Activated CD8-positive, alpha-beta memory T cell treated with anti-CD3 and anti-CD28 coated beads, Interleukin-2, amount 50 U/mL, for 4 hours (primary cell): ENCODE data around the gene TRIM9.

Experiments
- DNase-seq: peaks from one replicate; pipeline ENCODE4 v3.0.0-alpha.2; 2020

The TRIM9 gene

GRCh38 chr14:51093371-51094281 lies 1.3 kb downstream of the TRIM9 start:
- peak; percentile 56 for DNase-seq

DNA sequence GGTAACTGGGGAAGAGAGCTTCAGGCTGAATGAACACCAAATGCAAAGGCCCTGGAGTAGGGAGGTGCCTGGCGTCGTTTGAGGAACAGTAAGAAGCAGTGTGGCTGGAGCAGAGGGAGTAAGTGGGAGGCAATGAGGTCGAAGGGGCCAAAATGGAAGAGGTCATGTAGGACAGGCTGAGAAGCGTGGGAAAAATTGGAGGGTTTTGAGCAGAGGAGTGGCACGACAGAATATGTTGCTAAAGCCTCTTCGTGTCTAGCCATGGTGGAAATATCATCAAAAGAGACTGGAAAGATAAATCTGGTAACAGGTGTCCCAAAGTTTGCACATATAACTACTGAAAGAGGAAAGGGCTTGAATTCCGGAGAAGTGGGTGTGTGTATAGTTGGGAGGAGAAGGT lies 1.9 kb downstream of the TRIM9 start:
- DNase-seq: no peak

DNA sequence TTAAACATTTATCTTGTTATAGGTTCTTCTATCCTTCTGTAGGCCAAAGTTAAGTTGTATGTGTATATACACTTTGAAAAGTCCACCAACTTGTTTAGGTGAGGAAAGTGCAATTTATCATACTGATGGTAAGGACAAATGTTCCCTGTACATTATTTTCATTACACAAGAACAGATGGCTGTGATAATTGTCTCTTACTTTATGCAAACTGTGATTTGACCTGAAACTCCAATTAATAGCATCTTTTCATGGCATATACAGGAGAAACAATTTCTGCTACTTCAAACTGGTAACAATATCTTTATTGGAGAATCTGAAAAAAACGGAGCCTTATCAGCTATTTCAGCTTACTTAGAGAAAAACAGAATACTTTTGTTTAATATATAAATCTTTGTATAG lies 5.6 kb downstream of the TRIM9 start:
- DNase-seq: no peak

DNA sequence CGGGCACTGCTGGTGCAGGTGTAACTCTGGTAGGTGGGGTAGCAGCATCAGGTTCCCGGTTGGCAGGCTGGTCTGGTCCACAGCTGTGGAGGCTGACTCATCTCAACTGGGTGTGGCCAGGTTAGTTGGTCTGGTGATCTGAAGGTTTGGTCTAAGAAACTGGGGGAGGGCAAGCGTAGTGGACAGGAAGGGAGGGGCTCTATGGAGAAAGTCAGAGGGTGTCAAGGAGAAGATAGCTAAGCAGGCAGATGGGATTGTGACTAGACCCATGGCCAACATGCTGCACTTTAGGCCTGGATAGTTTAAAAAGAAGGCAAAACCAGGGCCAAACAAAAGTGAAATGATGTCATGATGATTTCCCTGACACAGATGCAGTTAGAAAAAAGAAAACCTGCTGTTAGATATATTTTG lies 7.9 kb downstream of the TRIM9 start:
- no peak for DNase-seq

GRCh38 chr14:51086044-51086443 lies 8.9 kb downstream of the TRIM9 start:
- no peak for DNase-seq

DNA sequence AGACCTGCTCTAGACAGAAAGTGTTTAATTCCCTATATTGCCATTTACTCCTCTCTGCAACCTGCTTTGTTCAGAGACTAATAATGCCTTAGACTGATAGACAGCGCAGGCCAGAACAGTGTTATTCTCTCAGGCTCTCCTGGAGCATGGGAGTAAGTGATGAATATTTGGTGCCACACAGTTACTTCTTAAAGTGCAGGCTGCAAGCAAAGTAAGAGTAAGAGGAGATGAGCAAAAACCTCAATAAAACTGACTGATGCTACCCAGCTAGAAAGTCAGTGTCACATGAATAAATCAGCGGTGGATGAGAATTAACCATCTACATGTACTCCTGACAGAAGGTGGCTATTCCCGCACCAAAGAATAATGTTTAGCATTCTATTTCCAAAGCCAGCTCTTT lies 9.9 kb downstream of the TRIM9 start:
- no peak for DNase-seq

GRCh38 chr14:51084507-51084906 lies 10.4 kb downstream of the TRIM9 start:
- DNase-seq: no peak

DNA sequence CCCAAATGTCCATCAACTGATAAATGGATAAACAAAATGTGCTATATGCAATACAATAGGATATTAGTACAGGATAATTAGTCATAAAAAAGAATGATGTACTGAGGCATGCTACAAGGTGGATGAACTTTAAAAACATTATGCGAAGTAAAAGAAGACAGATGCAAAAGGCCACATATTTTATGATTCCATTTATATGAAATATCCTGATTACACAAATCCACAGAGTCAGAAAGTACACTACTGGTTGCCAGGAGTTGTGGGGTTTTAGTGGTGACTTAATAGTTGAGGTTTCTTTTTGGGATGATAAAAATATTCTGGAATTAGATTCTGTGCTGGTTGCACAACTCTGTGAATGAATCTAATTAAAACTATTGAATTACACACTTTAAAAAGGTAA lies 12.6 kb downstream of the TRIM9 start:
- DNase-seq: no peak

GRCh38 chr14:51081712-51082111 lies 13.2 kb downstream of the TRIM9 start:
- no peak for DNase-seq

DNA sequence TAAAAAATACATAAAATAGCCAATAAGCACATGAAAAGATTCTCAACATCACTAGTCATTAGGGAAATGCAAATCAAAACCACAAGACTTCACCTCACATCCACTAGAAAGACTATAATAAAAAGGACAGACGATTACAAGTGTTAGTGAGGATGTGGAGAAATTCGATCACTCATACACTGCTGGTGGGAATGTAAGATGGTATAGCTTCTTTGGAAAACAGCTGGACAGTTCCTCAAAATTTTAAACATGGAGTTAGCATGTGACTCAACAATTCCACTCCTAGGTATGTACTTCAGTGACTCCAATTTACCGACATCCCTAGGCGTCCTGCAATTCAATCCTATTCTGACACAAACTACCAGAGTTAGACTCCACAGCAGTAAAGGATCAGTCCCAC lies 13.7 kb downstream of the TRIM9 start:
- DNase-seq: no peak

GRCh38 chr14:51080645-51081044 lies 14.3 kb downstream of the TRIM9 start:
- no peak for DNase-seq

GRCh38 chr14:51079489-51079888 lies 15.4 kb downstream of the TRIM9 start:
- no peak for DNase-seq

DNA sequence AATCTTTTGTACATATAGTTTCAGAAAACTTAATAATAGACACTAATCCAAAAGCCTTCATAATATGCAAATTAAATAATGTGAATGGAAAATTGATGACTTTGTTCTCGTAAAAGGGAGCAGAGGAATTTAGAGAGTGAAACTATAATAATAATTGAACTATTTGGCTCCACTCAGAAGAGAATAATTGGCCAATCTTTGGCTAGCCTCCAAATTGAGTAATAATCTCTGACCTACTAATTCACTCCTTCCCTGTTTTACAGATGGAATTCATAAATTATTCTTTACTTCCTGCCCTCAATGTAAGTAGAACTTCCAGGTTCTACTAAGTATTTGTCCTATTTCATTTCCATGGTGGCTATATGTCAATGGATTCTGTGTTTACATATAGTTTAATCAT lies 15.8 kb downstream of the TRIM9 start:
- DNase-seq: no peak

DNA sequence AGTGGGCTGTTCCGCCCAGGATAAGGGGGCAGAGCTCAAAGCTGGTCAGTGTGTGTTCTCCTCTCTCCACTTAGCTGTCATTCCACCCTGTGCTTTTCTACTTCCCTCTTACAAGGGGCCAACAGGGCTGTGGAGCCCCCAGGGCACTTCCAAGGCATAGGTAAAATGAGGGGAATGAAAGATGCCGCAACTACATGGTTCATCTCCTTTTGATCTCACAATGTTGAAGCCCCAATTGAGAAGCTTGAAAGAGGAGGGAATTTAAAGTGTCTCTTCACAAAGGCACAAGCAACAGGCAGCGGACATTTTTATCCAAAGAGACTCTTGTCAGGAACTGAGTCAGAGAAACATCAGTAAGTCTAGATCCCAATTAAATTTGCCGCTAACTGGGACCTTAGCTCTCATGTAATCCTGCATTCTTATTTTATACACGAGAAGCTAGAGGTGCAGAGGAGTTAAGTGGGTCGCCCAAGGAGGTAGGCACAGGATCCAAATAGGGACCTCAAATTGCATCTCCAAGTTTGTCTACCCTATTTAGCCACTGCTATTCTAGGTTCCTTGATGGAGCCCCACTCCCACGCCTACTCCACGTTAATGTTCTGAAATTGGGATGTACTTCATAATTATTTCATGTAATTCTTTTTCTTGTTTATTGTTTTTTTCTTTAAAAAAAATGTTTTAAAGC lies 20.1 kb downstream of the TRIM9 start:
- DNase-seq: no peak

DNA sequence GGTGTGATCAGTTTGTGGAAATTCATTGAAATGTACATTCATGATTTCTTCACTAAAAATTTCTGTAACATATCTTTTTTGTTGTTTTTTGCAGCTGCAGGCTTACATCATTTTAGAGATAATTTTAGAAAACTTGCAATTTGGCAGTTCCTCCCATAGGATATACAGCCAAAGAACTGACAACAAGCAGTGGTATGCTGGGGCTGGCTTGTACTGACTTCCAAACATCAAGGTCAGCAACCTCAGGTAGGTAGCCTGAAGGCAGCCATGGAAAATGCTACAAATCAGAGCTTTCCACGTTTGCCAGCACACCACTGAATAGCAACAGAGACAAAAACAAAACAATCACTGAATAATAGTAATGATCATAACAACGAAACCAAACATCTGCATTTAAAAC lies 21.2 kb downstream of the TRIM9 start:
- DNase-seq: no peak

- DNase-seq: no peak
These were observed 21.9 kb downstream of the TRIM9 start for GRCh38 chr14:51072976-51073375.

DNA sequence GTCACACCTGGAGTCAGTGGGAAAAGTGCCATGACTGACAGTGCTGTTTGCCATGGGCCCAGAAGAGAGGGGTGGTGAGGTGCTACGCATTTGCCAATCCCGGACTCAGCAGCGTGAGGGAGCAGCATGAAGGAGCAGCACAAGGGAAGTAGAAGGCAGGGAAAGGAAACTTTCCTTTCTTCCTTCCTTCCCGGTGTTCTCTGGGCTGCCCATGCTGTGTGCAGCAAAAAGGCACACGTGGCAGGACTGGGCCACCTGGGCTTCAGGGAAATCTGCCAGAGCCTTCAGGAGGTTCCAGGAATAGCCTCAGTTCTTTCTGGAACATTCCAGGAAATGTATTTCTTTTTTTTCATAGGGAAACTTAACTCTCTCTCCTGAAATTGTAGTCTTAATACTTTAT lies 23.0 kb downstream of the TRIM9 start:
- DNase-seq: no peak

DNA sequence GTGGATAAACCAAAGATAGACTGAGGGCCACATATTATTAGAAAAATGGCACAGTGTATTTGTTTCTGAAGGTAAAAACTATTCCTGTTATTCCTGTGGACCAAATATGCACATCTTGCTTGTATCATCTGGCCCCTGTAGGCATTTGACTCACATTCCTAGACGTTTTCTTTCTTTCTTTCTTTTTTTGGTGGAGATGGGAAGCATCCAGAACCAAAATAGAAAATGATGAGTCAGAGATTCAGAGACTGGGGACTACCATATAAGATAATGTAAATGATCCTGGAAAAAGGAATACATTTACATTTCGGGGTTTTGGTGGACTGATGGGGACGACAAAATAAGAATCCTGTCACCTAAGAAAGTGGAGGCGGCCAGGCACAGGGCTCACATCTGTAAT lies 24.2 kb downstream of the TRIM9 start:
- no peak for DNase-seq

GRCh38 chr14:51069055-51069454 lies 25.9 kb downstream of the TRIM9 start:
- no peak for DNase-seq

GRCh38 chr14:51068268-51068667 lies 26.6 kb downstream of the TRIM9 start:
- no peak for DNase-seq

- DNase-seq: no peak
These were observed 27.6 kb downstream of the TRIM9 start for GRCh38 chr14:51067295-51067694.

GRCh38 chr14:51066576-51066975 lies 28.3 kb downstream of the TRIM9 start:
- DNase-seq: no peak

DNA sequence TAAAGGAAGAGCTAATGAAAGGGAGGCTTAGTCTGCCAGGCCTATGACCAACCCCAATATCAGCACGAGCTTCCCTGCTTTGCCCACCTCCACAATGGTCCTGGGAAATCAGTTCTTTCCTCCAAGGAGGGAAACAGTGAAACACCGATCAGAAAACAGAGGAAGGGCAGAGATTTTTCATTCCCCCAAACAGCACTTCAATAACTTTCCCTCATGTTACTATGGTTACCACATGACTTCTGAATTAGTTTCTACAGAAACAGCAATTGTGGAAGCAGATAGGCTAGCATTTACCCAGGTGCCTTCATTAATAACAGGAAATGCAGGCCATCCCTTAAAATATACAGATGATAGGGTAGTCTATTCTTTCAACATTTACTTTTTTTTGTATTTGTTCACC lies 35.9 kb downstream of the TRIM9 start:
- DNase-seq: no peak

DNA sequence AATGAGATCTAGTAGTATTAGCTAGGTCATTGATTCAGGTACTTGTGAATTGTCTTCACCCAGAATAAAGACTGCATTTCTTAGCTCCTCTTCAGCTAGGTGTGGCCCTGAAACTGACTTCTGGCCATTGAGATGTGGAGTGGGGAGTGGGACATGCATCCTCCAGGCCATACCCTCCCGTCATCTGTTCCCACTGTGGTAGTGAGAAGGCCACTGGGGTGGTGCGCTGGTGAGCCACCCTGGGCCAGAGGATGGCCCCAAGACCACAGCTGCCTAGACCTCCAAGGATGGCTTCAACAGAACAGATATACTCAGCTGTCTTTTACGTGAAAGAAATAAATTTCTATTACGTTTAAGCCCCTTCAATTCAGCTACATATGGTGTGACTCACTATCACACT lies 36.5 kb downstream of the TRIM9 start:
- DNase-seq: no peak

GRCh38 chr14:51056421-51056820 lies 38.5 kb downstream of the TRIM9 start:
- DNase-seq: no peak
